SK-N-SH (cell line): ENCODE measurements around the gene ARF1.

Source experiments
- USF2 ChIP-seq: fragments of 150-350 bp; IDR thresholded peaks from 2 replicates; pipeline ENCODE4 v1.6.1; 2017; ENCODE audit warnings: antibody characterized with exemption, low read length, low read depth, borderline replicate concordance
- YY1 ChIP-seq: IDR thresholded peaks from 2 replicates; pipeline ENCODE4 v1.4.0; 2012; ENCODE audit warnings: low read depth, mild to moderate bottlenecking

GRCh38 chr1:228089519-228090380 is 7.2 kb downstream of the ARF1 start:
- TF ChIP-seq USF2 (no peak), YY1 (no peak)
